Stimulated activated CD4-positive, alpha-beta T cell treated with anti-CD3 and anti-CD28 coated beads, Interleukin-15, amount 100 ng/mL, for 1 hour (primary cell): Measurements from ENCODE around the gene PKD2.
"Not testable (repeated sequence)": the region's sequence is repeated elsewhere in the genome, so short reads cannot be mapped to it uniquely, and the experiment has no call there.

Experiments used
- DNase-seq, 2 donors: peaks; one replicate each; pipeline ENCODE4 v3.0.0-alpha.2; 2020; ENCODE audit warnings: low read depth in 1 of 2, low spot score in 1 of 2

The PKD2 gene

DNA sequence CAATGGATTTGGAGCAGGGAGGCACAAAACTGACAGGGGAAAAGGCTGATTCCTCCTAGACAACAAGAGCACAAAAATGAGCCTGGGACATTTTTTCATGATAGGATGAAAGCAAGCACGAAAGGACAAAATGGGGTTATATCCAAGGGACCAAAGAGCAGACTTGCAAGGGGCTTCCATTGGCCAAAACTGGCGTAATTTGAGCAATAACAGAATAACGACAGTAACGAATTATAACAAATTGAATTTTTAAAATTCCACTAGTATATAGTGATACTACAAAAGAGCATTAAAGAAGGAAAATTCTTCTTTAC lies 21.6 kb upstream of the PKD2 start:
- DNase-seq = no peak

DNA sequence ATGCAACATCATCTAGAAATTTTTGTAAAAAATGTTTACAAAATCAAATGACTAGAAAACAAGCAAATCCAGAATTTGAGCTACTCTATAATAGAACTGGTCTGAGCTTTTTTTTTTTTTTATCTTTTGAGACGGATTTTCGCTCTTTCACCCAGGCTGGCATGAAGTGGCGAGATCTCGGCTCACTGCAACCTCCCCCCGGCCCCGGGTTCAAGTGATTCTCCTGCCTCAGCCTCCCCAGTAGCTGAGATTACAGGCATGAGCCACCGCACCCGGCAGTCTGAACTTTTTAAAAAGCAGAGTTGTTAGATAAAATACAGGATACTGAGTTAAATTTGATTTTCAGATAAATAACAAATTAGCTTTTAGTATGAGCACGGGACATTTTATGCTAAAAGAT lies 20.9 kb upstream of the PKD2 start:
- no peak for DNase-seq

DNA sequence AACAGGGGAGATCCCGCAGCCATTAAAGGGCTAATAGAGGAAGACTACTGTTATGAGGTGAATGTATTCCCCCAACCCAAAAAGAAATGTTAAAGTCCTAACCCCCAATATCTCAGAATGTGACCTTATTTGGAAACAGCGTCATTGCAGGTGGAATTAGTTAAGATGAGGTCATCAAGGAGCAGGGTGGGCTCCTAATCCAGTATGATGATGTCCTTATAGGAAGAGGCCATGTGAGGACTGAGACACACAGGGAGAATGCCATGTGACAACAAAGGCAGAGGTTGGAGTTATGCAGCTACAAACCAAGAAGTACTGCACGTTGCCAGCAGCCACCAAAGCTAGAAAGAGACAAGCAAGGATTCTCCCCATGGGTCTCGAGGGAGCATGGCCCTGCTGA lies 17.7 kb upstream of the PKD2 start:
- no peak for DNase-seq

GRCh38 chr4:87995435-87995834 lies 12.0 kb upstream of the PKD2 start:
- no peak for DNase-seq

DNA sequence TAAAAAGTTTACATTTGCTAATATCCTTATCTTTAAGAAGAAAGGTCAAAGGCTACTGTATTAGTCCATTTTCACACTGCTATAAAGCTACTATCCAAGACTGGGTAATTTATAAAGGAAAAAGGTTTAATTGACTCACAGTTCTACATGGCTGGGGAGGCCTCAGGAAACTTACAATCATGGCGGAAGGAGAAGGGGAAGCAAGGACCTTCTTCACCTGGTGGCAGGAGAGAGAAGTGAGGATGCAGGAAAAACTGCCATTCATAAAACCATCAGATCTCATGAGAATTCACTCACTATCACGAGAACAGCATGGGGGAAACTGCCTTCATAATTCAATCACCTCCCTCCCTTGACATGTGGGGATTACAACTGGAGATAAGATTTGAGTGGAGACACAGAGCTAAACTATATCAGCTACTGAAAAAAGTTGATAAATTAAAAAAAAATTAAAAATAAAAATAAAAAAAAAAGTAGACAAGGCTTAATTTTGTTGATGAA lies 8.2 kb upstream of the PKD2 start:
- DNase-seq = not testable (repeated sequence)

DNA sequence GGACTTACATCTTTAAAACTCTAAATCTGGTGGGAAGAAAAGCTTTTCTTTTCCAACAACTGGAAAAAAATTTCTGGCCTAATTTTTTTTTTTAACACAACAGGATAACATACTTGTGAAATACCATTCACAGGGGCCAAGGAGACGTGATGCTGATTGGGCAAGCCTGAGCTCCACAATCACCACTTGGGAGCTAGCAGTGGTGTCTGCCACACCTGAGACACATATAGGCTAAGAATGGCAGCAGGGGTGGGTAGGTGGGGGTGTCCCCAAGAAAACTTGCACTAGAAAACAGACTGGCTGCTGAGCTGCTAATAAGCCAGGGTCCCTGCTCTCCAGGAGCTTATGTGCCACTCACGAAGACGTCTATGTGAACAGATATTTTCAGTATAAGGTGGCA lies 5.6 kb upstream of the PKD2 start:
- no peak for DNase-seq

- no peak for DNase-seq
These were observed 4.6 kb upstream of the PKD2 start for GRCh38 chr4:88002786-88003185.

DNA sequence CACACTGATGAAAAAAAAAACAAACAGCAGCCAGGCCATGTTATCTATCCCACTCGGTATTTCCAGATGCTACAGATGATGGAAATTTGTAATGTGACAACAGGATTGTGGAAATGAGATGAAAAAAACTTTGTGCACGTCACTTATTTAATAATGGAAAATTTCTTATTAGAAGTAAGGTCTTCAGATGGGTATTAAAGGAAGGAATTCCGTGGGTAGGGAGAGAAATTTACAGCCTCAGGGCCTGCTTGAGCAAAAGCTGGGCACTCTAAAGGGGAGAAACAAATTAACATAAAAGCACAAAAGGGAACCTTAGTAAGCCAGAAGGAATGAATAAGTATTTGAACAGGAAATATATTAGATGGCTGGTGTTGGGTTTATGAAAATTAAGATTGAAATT lies 4.2 kb upstream of the PKD2 start:
- no peak for DNase-seq

- no peak for DNase-seq
These were observed 2.4 kb upstream of the PKD2 start for GRCh38 chr4:88005076-88005475.

DNA sequence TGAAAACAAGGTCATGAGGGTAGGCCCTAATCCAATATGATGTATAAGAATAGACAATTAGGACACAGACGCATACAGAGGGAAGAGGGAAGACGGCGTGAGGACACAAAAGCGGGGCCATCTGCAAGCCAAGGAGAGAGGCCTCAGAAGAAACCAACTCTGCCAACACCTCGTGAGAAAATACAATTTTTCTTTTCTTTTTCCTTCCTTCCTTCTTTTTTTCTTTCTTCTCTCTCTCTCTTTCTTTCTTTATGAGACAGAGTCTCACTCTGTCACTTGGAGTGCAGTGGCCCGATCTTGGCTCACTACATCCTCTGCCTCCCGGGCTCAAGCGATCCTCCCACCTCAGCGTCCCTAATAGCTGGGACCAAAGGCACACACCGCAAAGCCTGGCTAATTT lies 1.5 kb upstream of the PKD2 start:
- DNase-seq = no peak

GRCh38 chr4:88006956-88007303 lies 505 bp upstream of the PKD2 start:
- no peak for DNase-seq

- DNase-seq = peak in 1 of 2 donors; percentile 8
These were observed 797 bp downstream of the PKD2 start for GRCh38 chr4:88008122-88008742.

- DNase-seq = no peak
These were observed 1.3 kb downstream of the PKD2 start for GRCh38 chr4:88008743-88009171.

DNA sequence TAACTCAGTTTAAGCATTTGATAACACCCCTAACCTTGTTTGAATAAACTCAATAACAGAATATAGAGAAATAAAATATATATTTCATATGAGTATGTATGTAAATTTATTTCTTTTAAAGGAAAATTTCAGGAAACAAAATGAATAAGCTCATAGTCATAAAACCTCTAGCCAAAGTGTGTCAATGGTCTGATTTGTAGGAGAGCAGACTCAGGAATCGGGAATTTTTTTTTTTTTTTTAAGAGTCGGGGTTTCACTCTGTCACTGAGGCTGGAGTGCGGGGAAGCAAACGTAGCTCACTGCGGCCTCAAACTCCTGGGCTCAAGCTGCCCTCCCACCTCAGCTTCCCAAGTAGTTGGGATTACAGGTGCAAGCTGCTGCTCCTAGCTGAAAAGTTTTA lies 2.4 kb downstream of the PKD2 start:
- no peak for DNase-seq

DNA sequence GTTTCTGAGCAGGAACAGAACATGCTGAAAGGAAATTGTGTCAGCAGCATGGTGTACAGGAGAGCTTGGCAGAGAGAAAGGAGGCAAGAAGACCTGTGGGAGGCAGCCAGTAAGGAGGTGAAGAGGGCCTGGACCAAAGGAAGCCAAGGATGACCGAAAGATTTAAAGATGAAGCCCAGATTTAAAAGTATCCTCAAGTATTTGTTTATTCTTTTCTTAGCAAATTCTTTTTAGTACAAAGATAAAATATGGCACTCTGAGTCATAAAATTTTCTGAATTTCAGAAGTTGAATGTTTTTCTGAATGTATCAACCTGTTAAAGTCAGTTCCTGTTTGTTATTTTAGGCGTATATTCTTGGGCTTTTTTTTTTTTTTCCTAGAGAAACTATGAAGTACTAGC lies 3.5 kb downstream of the PKD2 start:
- DNase-seq = no peak

DNA sequence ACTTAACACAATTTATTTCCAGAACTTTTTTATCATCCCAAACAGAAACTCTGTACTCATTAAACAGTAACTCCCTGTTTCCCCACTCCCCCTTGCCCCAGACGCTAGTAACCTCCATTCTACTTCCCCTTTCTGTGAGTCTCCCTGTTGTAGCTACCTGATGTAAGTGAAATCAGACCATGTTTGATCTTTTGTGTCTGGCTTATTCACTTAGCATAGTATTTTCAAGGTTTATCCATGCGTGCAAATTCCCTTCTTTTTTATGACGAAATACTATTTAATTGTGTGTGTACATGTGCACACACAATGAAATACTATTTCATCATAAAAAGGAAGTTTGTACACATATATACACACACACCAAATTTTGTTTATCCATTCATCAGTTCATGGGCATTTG lies 5.2 kb downstream of the PKD2 start:
- no peak for DNase-seq

GRCh38 chr4:88014386-88014905 lies 7.0 kb downstream of the PKD2 start:
- DNase-seq = no peak

GRCh38 chr4:88015659-88016295 lies 8.3 kb downstream of the PKD2 start:
- DNase-seq = no peak

GRCh38 chr4:88017516-88018297 lies 10.3 kb downstream of the PKD2 start:
- no peak for DNase-seq

GRCh38 chr4:88018466-88018865 lies 11.0 kb downstream of the PKD2 start:
- no peak for DNase-seq

DNA sequence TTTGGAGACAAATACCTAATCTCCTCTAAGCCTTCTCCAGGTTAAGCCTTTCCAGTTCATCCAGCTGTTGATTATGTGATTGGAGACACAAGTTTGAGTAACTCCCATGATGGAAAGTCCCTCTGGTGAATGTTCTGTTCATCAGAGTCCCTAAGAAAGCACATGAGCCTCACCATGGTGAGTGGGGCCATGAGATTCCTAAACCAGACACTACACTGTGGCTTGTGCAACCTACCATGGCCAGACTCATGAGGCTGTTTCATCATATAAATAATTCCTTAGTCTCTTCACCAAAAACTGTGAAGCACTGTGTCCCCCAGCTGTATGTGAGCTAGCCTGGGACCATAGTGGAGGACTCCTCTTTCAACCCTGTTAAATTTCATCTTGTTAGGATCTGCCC lies 14.4 kb downstream of the PKD2 start:
- no peak for DNase-seq

DNA sequence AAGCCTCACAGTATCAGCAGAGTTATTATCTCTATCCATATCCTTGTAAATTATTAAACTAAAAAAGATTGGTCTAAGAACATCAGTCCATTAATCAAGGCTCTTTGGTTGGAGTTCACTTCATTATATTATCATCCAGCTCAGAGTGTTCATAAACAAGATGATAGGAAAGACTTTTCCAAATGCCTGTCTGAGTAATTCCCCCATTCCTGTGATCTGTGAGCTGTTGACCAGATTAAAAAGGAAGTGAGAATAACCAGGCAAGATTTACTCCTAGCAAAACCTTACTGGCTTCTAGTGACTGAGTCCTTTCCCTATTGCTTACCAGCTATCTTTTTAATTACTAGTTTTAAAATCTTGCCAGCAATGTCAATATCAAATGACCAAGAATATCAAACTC lies 14.9 kb downstream of the PKD2 start:
- no peak for DNase-seq
